ENCODE data around the gene NUP107. TPM values are rescaled to one million over a fixed set of nuclear protein-coding genes. Genes with fewer than 3 reads are reported as not detected.

The NUP107 gene
- total RNA-seq, 1 experiment from 2014 or later: 99.0 TPM

DNA sequence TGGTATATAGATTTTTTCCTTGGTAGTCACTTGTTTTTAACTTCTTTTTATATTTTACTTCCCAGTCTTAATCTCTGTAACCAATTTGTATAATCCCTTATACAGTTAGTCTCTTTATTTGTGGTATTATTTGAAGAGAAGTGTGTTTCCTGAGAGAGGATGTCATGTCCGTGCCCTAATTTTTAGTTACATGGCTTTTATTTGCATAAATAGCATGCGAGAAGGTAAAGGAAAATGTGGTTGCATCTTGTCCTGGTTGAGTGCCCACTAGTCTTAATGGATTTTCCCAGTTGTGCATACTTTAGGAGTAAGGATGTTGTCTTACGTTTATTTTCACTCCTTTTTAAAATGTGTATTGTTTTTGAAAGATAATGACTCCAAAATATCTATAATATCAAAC, 48.6 kb upstream of the NUP107 start (continued):
- TF ChIP-seq, protein P1, sequence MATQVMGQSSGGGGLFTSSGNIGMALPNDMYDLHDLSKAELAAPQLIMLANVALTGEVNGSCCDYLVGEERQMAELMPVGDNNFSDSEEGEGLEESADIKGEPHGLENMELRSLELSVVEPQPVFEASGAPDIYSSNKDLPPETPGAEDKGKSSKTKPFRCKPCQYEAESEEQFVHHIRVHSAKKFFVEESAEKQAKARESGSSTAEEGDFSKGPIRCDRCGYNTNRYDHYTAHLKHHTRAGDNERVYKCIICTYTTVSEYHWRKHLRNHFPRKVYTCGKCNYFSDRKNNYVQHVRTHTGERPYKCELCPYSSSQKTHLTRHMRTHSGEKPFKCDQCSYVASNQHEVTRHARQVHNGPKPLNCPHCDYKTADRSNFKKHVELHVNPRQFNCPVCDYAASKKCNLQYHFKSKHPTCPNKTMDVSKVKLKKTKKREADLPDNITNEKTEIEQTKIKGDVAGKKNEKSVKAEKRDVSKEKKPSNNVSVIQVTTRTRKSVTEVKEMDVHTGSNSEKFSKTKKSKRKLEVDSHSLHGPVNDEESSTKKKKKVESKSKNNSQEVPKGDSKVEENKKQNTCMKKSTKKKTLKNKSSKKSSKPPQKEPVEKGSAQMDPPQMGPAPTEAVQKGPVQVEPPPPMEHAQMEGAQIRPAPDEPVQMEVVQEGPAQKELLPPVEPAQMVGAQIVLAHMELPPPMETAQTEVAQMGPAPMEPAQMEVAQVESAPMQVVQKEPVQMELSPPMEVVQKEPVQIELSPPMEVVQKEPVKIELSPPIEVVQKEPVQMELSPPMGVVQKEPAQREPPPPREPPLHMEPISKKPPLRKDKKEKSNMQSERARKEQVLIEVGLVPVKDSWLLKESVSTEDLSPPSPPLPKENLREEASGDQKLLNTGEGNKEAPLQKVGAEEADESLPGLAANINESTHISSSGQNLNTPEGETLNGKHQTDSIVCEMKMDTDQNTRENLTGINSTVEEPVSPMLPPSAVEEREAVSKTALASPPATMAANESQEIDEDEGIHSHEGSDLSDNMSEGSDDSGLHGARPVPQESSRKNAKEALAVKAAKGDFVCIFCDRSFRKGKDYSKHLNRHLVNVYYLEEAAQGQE (IDR thresholded peaks at IDR 0.05; ENCODE audit: low read depth): no peak
- no peak for TF ChIP-seq TCF7L2 (IDR thresholded peaks at IDR 0.05; ENCODE audit: borderline replicate concordance, extremely low read depth, insufficient read depth, insufficient read length)
- TF ChIP-seq, protein P2, sequence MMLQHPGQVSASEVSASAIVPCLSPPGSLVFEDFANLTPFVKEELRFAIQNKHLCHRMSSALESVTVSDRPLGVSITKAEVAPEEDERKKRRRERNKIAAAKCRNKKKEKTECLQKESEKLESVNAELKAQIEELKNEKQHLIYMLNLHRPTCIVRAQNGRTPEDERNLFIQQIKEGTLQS (IDR thresholded peaks at IDR 0.05): no peak
- no peak for TF ChIP-seq ZFX (IDR thresholded peaks at IDR 0.05)
- TF ChIP-seq JUND (IDR thresholded peaks at IDR 0.05): no peak
- TF ChIP-seq YY1 (IDR thresholded peaks at IDR 0.05; ENCODE audit: extremely low read depth, insufficient replicate concordance, low read depth, low read length): no peak
- TF ChIP-seq POLR2A (IDR thresholded peaks at IDR 0.05; ENCODE audit: borderline replicate concordance, extremely low read depth, insufficient read depth, insufficient read length): no peak
- no peak for TF ChIP-seq RAD21 (IDR thresholded peaks at IDR 0.05; ENCODE audit: low read depth)
- no peak for TF ChIP-seq SRF (IDR thresholded peaks at IDR 0.05; ENCODE audit: low read depth)
- no peak for TF ChIP-seq CEBPB (IDR thresholded peaks at IDR 0.05; ENCODE audit: low read depth)
- TF ChIP-seq ELF1 (IDR thresholded peaks at IDR 0.05; ENCODE audit: borderline replicate concordance, low read depth): no peak
- no peak for TF ChIP-seq ZNF274 (IDR thresholded peaks at IDR 0.05; ENCODE audit: low read depth, low read length)

DNA sequence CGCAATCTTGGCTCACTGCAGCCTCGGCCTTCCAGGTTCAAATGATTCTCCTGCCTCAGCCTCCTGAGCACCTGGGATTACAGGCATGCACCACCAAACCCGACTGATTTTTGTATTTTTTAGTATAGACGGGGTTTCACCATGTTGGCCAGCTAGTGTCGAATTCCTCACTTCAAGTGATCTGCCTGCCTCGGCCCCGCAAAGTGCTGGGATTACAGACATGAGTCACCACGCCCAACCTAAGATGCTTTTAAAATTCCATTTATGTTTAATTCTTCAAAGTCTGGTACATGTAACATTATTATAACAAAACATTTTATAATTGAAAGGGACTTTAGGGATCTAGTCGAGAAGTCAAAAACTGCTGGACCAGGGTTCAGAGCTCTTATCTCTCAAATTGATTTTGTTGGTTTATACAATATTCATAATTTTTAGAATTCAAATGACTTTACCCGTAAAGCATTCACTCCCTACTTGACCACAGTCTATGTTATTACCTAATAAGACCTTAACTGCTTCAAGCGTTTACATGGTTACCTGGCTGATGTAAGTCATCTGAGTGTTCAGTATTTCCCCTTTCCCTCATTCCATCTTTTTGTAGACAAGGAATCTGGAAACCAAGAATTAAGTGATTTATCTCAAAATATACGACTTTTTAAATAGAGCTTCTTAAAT, 47.9 kb upstream of the NUP107 start:
- no peaks in the 10 kb centered on the region for H3K4me1 ChIP-seq (ENCODE audit: control insufficient read depth in 1 of 2, insufficient read depth in 2 of 2, low read length in 2 of 2)
- POLR2A ChIA-PET: no interaction called here
- CTCF ChIA-PET: no interaction called here
- H3K4me3 ChIP-seq (replicated peaks in 1 of 2; ENCODE audit: low read depth in 1 of 2, low read length in 2 of 2): no peak overlapping the region
- no peak for ATAC-seq
- no peak overlapping the region for H2AFZ ChIP-seq (ENCODE audit: low read depth, low read length, poor library complexity, severe bottlenecking)
- no peak overlapping the region for H3K27ac ChIP-seq (ENCODE audit: low read depth, low read length)
- RAD21 ChIA-PET (ENCODE audit: low non-redundant PET in 1 of 2, low total read pairs in 2 of 2, uncharacterized antibody in 2 of 2, unreplicated experiment in 2 of 2): no interaction called here
- no peak overlapping the region for H3K4me2 ChIP-seq (ENCODE audit: low read length)
- BruUV-seq (replicated peaks): no TSS peak
- intact Hi-C loops (cut with micrococcal nuclease): no loop called here
- H3K9ac ChIP-seq (ENCODE audit: low read length): no peak overlapping the region
- no peaks in the 10 kb centered on the region for H3K9me2 ChIP-seq (ENCODE audit: insufficient read depth)
- peaks cover 98% of the 10 kb centered on the region for H3K79me2 ChIP-seq (ENCODE audit: insufficient read depth, low read length)
- H4K20me1 ChIP-seq (ENCODE audit: insufficient read depth): peaks cover 10% of the 10 kb centered on the region; the same call in 1 of the 2 replicates
- H3K36me3 ChIP-seq (ENCODE audit: control insufficient read depth in 1 of 2, insufficient read depth in 2 of 2, low read length in 2 of 2): no peaks in the 10 kb centered on the region
- H3K9me3 ChIP-seq (ENCODE audit: control insufficient read depth in 1 of 2, insufficient read depth in 1 of 2, low read depth in 1 of 2, low read length in 2 of 2): no peaks in the 10 kb centered on the region
- TF ChIP-seq JUND (IDR thresholded peaks at IDR 0.05) (no peak), EGR1 (IDR thresholded peaks at IDR 0.05; ENCODE audit: low read depth) (no peak), RAD21 (IDR thresholded peaks at IDR 0.05; ENCODE audit: low read depth) (no peak), EZH2phosphoT487 (IDR thresholded peaks at IDR 0.05; ENCODE audit: borderline replicate concordance) (no peak), POLR2AphosphoS5 (IDR thresholded peaks at IDR 0.05; ENCODE audit: low read depth, low read length) (no peak)
- TF ChIP-seq, protein P3, sequence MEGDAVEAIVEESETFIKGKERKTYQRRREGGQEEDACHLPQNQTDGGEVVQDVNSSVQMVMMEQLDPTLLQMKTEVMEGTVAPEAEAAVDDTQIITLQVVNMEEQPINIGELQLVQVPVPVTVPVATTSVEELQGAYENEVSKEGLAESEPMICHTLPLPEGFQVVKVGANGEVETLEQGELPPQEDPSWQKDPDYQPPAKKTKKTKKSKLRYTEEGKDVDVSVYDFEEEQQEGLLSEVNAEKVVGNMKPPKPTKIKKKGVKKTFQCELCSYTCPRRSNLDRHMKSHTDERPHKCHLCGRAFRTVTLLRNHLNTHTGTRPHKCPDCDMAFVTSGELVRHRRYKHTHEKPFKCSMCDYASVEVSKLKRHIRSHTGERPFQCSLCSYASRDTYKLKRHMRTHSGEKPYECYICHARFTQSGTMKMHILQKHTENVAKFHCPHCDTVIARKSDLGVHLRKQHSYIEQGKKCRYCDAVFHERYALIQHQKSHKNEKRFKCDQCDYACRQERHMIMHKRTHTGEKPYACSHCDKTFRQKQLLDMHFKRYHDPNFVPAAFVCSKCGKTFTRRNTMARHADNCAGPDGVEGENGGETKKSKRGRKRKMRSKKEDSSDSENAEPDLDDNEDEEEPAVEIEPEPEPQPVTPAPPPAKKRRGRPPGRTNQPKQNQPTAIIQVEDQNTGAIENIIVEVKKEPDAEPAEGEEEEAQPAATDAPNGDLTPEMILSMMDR (IDR thresholded peaks at IDR 0.05 in 2 of 3, conservative IDR thresholded peaks at IDR 0.05 in 1 of 3; ENCODE audit: borderline replicate concordance in 1 of 3, insufficient read depth in 1 of 3, low read depth in 2 of 3, low read length in 2 of 3): no peak
- TF ChIP-seq, protein P1 (IDR thresholded peaks at IDR 0.05; ENCODE audit: low read depth): no peak
- DNase-seq (ENCODE audit: low read depth, low spot score): no peak
- H3K27me3 ChIP-seq (ENCODE audit: insufficient read depth, low read length): no peaks in the 10 kb centered on the region
